ENCODE data around the gene SLC35G3.
"Not testable (repeated sequence)": the region's sequence is repeated elsewhere in the genome, so short reads cannot be mapped to it uniquely, and the experiment has no call there.

Gene SLC35G3

DNA sequence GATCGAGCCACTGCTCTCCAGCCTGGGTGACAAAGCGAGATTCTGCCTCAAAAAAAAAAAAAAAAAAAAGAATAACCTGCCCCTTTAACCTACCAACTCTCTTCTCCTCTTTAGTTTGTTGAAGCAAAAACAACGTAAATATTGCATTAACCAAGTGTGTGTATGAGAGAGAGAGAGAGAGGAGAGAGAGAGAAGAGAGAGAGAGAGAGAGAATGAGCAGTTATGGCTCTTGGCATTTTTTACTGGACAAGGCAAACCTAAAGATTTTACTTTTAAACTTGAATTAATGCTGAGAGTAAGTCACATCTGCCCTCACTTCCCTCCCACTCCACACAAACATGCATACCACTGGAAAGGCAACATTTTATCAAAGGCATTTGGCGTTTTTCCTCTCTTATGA, 45.6 kb upstream of the SLC35G3 start:
- ChIA-PET CTCF (interaction anchor here (0.6 kb wide), 1 partner anchor 293 kb away, joined by 3 read pairs; no protein-coding TSS in a partner anchor), POLR2A (ENCODE audit: low non-redundant PET) (no interaction called here)
- TF ChIP-seq, protein P1, sequence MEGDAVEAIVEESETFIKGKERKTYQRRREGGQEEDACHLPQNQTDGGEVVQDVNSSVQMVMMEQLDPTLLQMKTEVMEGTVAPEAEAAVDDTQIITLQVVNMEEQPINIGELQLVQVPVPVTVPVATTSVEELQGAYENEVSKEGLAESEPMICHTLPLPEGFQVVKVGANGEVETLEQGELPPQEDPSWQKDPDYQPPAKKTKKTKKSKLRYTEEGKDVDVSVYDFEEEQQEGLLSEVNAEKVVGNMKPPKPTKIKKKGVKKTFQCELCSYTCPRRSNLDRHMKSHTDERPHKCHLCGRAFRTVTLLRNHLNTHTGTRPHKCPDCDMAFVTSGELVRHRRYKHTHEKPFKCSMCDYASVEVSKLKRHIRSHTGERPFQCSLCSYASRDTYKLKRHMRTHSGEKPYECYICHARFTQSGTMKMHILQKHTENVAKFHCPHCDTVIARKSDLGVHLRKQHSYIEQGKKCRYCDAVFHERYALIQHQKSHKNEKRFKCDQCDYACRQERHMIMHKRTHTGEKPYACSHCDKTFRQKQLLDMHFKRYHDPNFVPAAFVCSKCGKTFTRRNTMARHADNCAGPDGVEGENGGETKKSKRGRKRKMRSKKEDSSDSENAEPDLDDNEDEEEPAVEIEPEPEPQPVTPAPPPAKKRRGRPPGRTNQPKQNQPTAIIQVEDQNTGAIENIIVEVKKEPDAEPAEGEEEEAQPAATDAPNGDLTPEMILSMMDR (conservative IDR thresholded peaks at IDR 0.05; ENCODE audit: low read depth) = no peak
- no peak overlapping the region for H3K27ac ChIP-seq
- no peak for DNase-seq (ENCODE audit: low spot score)

DNA sequence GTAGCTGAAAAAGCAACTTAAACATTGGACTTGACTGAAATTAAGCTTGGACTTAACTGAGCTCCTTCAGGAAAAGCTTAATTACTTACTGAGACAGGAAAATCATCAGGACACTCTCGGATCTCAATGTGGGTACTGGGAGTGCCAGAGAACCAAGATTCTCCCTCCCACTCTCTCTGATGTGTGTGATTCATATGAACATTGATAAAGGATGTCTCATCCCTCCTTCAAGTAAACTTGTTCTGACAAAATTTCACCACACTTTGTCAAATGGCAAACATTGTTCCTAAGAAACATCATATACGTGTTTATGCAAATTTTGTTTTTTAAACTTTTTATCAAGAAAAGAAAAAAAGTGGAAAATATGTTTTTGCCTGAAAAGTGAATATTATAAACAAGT, 44.6 kb upstream of the SLC35G3 start:
- no peak overlapping the region for H3K27ac ChIP-seq
- TF ChIP-seq, protein P1 (conservative IDR thresholded peaks at IDR 0.05; ENCODE audit: low read depth) = no peak
- ChIA-PET CTCF (interaction anchor here (0.5 to 1.1 kb wide), 2 partner anchors 75 to 541 kb away, joined by 3 to 4 read pairs; no protein-coding TSS in a partner anchor), POLR2A (ENCODE audit: low non-redundant PET) (no interaction called here)
- DNase-seq (ENCODE audit: low spot score) = peak; percentile 86

DNA sequence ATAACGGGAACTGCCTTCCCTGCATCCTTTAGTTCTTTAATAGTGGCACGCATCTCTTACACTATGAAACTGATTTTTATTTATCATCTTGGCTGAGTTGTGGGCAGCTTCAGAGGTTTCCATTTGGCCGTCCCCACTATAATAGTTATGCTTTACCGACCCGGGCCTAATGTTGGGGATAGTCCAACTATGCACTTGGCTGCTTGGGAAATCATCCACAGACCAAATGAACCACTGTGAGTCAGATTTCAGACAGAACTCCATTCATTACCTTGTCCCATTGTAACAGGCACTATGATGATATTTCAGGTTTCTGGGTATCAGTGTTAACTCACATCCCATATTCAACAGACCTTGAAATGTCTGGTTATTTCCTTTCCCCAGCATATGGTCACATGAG, 42.6 kb upstream of the SLC35G3 start:
- DNase-seq (ENCODE audit: low spot score) = no peak
- ChIA-PET POLR2A (ENCODE audit: low non-redundant PET) (no interaction called here), CTCF (no interaction called here)

DNA sequence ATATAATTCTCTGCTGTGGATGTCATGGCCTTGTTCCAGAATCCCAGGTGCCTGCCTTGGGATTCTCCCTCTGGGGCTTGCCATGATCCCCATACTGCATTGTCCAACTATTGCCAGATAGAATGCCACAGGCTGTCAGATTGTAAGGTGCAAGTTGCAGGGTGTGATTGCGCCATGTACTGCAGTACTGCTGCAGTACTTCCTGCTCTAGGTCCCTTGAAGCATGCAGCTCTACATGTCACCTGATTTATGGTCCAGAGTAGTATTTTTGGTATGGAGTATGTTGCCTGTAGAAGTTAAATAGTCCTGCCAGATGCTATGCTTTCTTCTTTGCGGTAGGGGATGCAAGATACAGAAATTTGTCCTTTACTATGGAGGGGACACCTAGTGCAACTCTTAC, 41.7 kb upstream of the SLC35G3 start:
- TF ChIP-seq, protein P1 (conservative IDR thresholded peaks at IDR 0.05; ENCODE audit: low read depth) = no peak
- ChIA-PET POLR2A (ENCODE audit: low non-redundant PET) (no interaction called here), CTCF (no interaction called here)
- no peak overlapping the region for H3K27ac ChIP-seq
- DNase-seq (ENCODE audit: low spot score) = no peak

More for the DNA sequence above, 42.6 kb upstream of the SLC35G3 start:
- TF ChIP-seq, protein P1 (conservative IDR thresholded peaks at IDR 0.05; ENCODE audit: low read depth) = no peak
- H3K27ac ChIP-seq = no peak overlapping the region

DNA sequence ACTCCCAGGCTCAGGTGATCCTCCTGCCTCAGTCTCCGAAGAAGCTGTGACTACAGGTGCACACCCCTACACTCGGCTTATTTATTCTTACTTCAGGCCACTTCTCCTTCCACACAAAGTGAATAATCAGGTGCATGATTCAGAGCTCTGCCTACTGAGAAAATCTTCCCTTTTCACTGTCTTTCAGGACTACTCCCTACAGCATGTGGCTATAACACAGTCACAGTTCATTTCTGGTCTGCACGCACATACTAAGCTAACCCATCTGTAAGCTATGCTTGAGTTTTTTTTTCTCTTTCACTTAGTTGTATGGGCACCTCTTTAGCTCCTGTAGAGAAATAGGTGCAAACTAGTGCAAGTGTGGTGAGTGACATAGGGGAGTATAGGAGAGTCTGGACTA, 41.1 kb upstream of the SLC35G3 start:
- TF ChIP-seq, protein P1 (conservative IDR thresholded peaks at IDR 0.05; ENCODE audit: low read depth) = no peak
- ChIA-PET CTCF (no interaction called here), POLR2A (ENCODE audit: low non-redundant PET) (no interaction called here)
- no peak for DNase-seq (ENCODE audit: low spot score)
- H3K27ac ChIP-seq = no peak overlapping the region

DNA sequence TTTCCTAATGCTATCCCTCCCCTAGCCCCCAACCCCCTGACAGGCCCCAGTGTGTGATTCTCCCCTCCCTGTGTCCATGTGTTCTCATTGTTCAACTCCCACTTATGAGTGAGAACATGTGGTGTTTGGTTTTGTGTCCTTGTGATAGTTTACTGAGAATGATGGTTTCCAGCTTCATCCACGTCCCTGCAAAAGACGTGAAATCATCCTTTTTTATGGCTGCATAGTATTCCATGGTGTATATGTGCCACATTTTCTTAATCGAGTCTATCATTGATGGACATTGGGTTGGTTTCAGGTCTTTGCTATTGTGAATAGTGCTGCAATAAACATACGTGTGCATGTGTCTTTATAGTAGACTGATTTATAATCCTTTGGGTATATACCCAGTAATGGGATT, 40.1 kb upstream of the SLC35G3 start:
- DNase-seq (ENCODE audit: low spot score); POLR2A ChIA-PET (ENCODE audit: low non-redundant PET): not testable (repeated sequence)
- CTCF ChIA-PET = interaction anchor here (0.7 kb wide), 1 partner anchor 25 kb away, joined by 3 read pairs; no protein-coding TSS in a partner anchor

DNA sequence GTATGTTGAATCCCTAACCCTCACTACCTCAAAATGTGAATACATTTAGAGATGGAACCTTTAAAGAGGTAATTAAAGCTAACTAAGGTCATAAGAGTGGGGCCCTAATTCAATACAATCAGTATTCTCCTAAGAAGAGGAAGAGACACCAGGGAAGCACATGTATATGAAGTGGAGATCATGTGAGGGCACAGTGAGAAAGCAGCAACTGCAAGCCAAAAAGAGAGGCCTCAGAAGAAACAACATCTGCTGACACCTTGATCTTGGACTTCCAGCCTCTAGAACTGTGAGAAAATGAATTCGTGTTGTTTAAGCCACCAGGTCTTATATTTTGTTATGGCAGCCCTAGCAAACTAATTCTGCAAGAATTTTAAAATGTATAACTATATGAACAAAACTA, 35.4 kb upstream of the SLC35G3 start:
- ChIA-PET POLR2A (ENCODE audit: low non-redundant PET) (no interaction called here), CTCF (no interaction called here)

More for the DNA sequence above, 40.1 kb upstream of the SLC35G3 start:
- H3K27ac ChIP-seq = not testable (repeated sequence)

More for the DNA sequence above, 35.4 kb upstream of the SLC35G3 start:
- TF ChIP-seq, protein P1 (conservative IDR thresholded peaks at IDR 0.05; ENCODE audit: low read depth) = no peak
- DNase-seq (ENCODE audit: low spot score) = no peak
- H3K27ac ChIP-seq = no peak overlapping the region
